AG04449 (cell line): ENCODE data around the gene MAPT.

ENCODE experiments used
- CTCF ChIA-PET: fragments of 350-600 bp; formaldehyde crosslinking; extraction: SDS; loops from one replicate; lab custom pipeline; 2021; ENCODE audit warnings: antibody characterized with exemption; lab: Yijun Ruan, JAX
- POLR2A ChIA-PET: fragments of 400-600, 350-600 bp; formaldehyde crosslinking; extraction: SDS; loops from one replicate; lab custom pipeline; 2020; ENCODE audit warnings: antibody characterized with exemption, inconsistent platforms; lab: Yijun Ruan, JAX
- DNase-seq: peaks from one replicate; pipeline ENCODE4 v3.0.0-alpha.2; 2010; ENCODE audit warnings: low read depth, low spot score
- H3K4me3 ChIP-seq: 2 replicates; pipeline ENCODE4 v1.5.1; 2011; ENCODE audit warnings: low read depth, mild to moderate bottlenecking, control low read depth, low read length
- TF ChIP-seq, protein P1 (sequence below): IDR thresholded peaks from one replicate; pipeline ENCODE4 v1.5.1; 2011; ENCODE audit warnings: mild to moderate bottlenecking, moderate library complexity, low read length, control low read depth, inconsistent platforms; ENCODE audit not compliant: insufficient read depth; ENCODE audit errors: missing control alignments

Gene MAPT

DNA sequence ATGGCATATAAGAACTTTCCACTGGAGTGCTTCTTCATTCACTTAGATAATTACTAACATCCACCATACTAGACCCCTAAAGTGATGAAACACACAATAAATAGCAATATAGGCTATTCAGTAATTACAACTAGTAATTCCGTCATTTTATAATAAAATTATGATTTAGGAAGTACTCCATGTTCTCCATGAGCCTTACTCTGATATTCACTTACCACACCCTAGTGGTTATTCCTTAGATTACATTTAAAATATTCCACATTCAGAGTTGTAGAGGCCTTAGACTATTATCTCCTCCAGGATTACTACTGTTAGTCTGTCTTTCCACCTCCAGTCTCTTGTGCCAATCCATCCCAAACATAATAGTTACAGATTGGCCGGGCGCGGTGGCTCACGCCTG is 167.1 kb downstream of the MAPT start:
- CTCF ChIA-PET = interaction anchor here (1.3 to 5.2 kb wide), 4 partner anchors 12 to 132 kb away, joined by 4 to 37 read pairs (median 12); partner anchors contain the start of gene KANSL1
- no peak for DNase-seq
- no peak overlapping the region for H3K4me3 ChIP-seq
- POLR2A ChIA-PET = no interaction called here
- TF ChIP-seq, protein P1, sequence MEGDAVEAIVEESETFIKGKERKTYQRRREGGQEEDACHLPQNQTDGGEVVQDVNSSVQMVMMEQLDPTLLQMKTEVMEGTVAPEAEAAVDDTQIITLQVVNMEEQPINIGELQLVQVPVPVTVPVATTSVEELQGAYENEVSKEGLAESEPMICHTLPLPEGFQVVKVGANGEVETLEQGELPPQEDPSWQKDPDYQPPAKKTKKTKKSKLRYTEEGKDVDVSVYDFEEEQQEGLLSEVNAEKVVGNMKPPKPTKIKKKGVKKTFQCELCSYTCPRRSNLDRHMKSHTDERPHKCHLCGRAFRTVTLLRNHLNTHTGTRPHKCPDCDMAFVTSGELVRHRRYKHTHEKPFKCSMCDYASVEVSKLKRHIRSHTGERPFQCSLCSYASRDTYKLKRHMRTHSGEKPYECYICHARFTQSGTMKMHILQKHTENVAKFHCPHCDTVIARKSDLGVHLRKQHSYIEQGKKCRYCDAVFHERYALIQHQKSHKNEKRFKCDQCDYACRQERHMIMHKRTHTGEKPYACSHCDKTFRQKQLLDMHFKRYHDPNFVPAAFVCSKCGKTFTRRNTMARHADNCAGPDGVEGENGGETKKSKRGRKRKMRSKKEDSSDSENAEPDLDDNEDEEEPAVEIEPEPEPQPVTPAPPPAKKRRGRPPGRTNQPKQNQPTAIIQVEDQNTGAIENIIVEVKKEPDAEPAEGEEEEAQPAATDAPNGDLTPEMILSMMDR = no peak

DNA sequence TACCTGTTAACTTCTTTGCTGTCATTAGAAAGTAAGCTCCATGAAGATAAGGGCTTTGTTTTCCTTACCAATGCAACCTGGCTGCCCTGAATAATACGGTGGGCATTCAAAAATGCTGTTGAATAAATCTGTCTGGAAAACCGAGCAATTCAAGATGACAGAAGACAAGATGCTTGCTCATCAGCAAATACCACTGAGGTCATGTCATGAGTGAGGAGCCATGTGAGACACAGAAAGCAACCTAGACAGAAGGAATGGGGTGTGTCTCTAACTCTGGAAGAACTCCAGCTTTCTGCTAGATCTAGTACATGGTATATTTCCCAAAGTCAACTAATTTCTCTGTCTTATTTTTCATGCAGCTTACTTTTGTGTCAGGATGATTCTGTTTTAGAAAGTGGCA is 168.9 kb downstream of the MAPT start:
- ChIA-PET CTCF (interaction anchor here (1.3 to 5.2 kb wide), 5 partner anchors 10 to 130 kb away, joined by 5 to 37 read pairs (median 9); partner anchors contain the start of gene KANSL1), POLR2A (no interaction called here)
- H3K4me3 ChIP-seq = no peak overlapping the region
- TF ChIP-seq, protein P1 = no peak
- DNase-seq = peak; percentile 67

DNA sequence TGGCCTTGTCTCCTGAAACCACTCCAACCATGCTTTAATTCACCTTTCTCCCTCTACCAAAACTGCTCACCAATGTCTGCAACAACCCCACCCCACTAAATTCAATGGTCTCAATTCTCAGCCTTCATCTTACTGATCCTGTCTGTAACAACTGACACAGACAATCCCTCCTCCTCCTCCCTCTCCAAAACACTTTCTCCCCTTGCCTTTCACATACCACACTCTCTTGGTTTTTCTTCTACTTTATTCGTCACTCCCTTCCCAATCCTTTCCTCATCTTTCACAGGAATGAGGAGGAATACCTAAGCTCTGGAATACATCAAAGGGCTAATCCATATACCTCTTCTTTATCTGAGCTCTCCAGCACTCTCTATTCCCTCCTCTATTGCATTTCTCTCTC is 170.1 kb downstream of the MAPT start:
- H3K4me3 ChIP-seq = no peak overlapping the region
- TF ChIP-seq, protein P1 = no peak
- POLR2A ChIA-PET = interaction anchor here (0.5 kb wide), 1 partner anchor 98 kb away, joined by 3 read pairs; no protein-coding TSS in a partner anchor
- CTCF ChIA-PET = interaction anchor here (5.2 kb wide), 1 partner anchor 129 kb away, joined by 37 read pairs; the partner anchor contains the start of gene KANSL1
- no peak for DNase-seq

DNA sequence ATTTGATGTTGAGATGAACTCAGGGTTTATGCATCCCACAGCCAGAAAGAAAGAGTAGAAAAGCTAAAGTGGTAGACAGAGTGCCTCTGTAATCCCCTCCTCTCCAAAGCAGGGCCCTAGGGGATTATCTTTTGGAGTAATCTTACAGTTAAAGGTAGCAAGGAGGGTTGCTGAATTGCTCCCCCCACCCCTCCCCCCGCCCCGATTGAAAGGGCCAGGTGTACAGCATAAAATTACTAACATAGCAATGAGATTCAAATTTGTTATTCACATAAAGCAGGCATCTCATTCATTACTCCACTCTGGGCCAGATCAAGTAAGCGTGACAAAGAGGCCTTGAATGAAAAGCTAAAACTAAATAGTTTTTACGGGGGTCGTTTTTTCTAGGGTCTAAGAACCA is 177.4 kb downstream of the MAPT start:
- TF ChIP-seq, protein P1 = no peak
- POLR2A ChIA-PET = no interaction called here
- DNase-seq = no peak
- H3K4me3 ChIP-seq = no peak overlapping the region
- CTCF ChIA-PET = interaction anchor here (1.3 to 4.3 kb wide), 6 partner anchors 9 to 122 kb away, joined by 3 to 16 read pairs (median 6); partner anchors contain the start of gene KANSL1

DNA sequence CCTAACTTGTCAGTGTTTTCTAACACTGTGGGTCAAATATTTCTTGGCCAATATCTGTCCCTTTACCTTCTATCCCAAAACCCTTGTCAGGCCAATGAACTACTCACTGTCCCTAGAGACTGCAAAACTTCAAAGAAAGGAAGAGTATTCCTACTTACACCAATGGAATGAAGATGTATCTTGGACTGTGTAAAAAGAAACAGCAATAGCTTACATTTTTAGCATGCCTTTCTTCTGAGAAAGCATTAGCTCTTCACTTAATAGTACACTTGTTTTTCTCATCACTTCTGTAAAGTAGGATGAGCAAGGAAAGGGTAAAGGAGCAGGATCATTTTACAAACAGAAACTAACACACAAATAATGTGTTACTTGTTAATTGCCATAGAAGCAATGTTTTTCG is 178.6 kb downstream of the MAPT start:
- ChIA-PET CTCF (interaction anchor here (1.3 to 4.3 kb wide), 5 partner anchors 9 to 120 kb away, joined by 3 to 16 read pairs (median 5); partner anchors contain the start of gene KANSL1), POLR2A (no interaction called here)
- H3K4me3 ChIP-seq = no peak overlapping the region
- TF ChIP-seq, protein P1 = no peak
- DNase-seq = peak; percentile 44

DNA sequence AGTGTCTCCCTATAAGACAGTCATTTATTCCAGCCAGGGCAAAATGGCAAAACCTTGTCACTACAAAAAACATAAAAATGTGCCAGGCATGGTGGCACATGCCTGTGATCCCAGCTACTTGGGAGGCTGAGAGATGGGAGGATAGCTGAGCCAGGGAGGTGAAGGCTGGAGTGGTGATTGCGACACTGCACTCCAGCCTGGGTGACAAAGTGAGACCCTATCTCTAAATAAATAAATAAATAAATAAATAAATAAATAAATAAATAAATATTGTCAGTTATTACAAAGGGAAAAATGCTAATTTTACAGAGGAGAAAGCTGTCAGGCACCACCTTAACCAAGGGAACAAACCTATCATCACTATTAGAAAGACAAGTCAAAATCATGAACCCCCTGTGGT is 180.2 kb downstream of the MAPT start:
- POLR2A ChIA-PET = no interaction called here

More for the DNA sequence above, 180.2 kb downstream of the MAPT start:
- CTCF ChIA-PET = interaction anchor here (0.8 to 4.3 kb wide), 3 partner anchors 12 to 119 kb away, joined by 3 to 16 read pairs (median 14); partner anchors contain the start of gene KANSL1
- DNase-seq = no peak
- TF ChIP-seq, protein P1 = no peak
- H3K4me3 ChIP-seq = no peak overlapping the region
